Measurements from ENCODE around the gene SLC6A17.

GRCh38 chr1:110242731-110243130 is 92.4 kb downstream of the SLC6A17 start:
- TF ChIP-seq CTCF (conservative IDR thresholded peaks at IDR 0.05 in 1 of 2, IDR thresholded peaks at IDR 0.05 in 1 of 2; ENCODE audit: extremely low read depth in 1 of 2, insufficient read depth in 1 of 2, low read depth in 1 of 2, low read length in 2 of 2) (no peak), EZH2 (IDR thresholded peaks at IDR 0.05; ENCODE audit: borderline replicate concordance, low read length) (no peak)
